Lower leg skin (tissue), 4 donors: ENCODE data around the gene DHPS. TPM values are rescaled to one million over a fixed set of nuclear protein-coding genes. Genes with fewer than 3 reads are reported as not detected.

Experiments used
- DNase-seq, 2 donors: peaks; one replicate each; pipeline ENCODE4 v3.0.0-alpha.2; 2019; ENCODE audit warnings: low spot score in 2 of 2
- H3K4me3 ChIP-seq: fragments of 200-600 bp; sonication (generic); 2 replicates; pipeline ENCODE4 v1.5.1; 2017; ENCODE audit warnings: mild to moderate bottlenecking, low read depth; ENCODE audit not compliant: poor library complexity, severe bottlenecking
- POLR2A ChIP-seq, 2 donors: fragments of 450-650 bp; IDR thresholded peaks; one replicate each; pipeline ENCODE4 v1.6.1; 2016 to 2017; ENCODE audit warnings: antibody characterized with exemption in 2 of 2, mild to moderate bottlenecking in 1 of 2, moderate library complexity in 1 of 2
- WGBS, 2 donors: methylation state at CpG; one replicate each; pipeline ENCODE4 v1.1.5; 2018; 5-methylcytosine and 5-hydroxymethylcytosine counted together
- intact Hi-C: fragments of 100-400 bp; cut with DNase I; formaldehyde crosslinking; loops from one replicate; pipeline ENCODE4 v1.15.0; 2023; ENCODE audit warnings: low total_unique reads
- total RNA-seq, 4 donors: library from RNA; depleted of rRNA; stranded (reverse); fragments of >200 nt; gene quantifications; one replicate each; pipeline ENCODE4 v1.1.0, GENCODE V29; 2016
- TF ChIP-seq, protein P1 (sequence below), 3 donors: fragments of 450-650 bp; IDR thresholded peaks; one replicate each; pipeline ENCODE4 v1.5.1; 2016; ENCODE audit warnings: antibody characterized with exemption in 3 of 3, mild to moderate bottlenecking in 3 of 3, moderate library complexity in 2 of 3

DHPS gene
- total RNA-seq, 4 donors from 2014 or later, result 101 to 218 (median 159) TPM

- intact Hi-C loops, result no loop called here
- no peak overlapping the region for H3K4me3 ChIP-seq
- TF ChIP-seq POLR2A (IDR thresholded peaks at IDR 0.05), result no peak
- WGBS, 2 donors, result 93 to 94% methylated on average over 10 of the region's 10 CpGs
- no peak for DNase-seq
These were observed 6.3 kb downstream of the DHPS start for GRCh38 chr19:12675399-12675798.

GRCh38 chr19:12672744-12673143 is 8.9 kb downstream of the DHPS start:
- TF ChIP-seq, protein P1, sequence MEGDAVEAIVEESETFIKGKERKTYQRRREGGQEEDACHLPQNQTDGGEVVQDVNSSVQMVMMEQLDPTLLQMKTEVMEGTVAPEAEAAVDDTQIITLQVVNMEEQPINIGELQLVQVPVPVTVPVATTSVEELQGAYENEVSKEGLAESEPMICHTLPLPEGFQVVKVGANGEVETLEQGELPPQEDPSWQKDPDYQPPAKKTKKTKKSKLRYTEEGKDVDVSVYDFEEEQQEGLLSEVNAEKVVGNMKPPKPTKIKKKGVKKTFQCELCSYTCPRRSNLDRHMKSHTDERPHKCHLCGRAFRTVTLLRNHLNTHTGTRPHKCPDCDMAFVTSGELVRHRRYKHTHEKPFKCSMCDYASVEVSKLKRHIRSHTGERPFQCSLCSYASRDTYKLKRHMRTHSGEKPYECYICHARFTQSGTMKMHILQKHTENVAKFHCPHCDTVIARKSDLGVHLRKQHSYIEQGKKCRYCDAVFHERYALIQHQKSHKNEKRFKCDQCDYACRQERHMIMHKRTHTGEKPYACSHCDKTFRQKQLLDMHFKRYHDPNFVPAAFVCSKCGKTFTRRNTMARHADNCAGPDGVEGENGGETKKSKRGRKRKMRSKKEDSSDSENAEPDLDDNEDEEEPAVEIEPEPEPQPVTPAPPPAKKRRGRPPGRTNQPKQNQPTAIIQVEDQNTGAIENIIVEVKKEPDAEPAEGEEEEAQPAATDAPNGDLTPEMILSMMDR (IDR thresholded peaks at IDR 0.05), result no peak
- WGBS, 2 donors, result 77 to 80% methylated on average over 6 to 10 of the region's 10 CpGs
- intact Hi-C loops, result no loop called here
- DNase-seq, result no peak
- H3K4me3 ChIP-seq, result no peak overlapping the region

- DNase-seq, result no peak
- intact Hi-C loops, result no loop called here
- H3K4me3 ChIP-seq, result peak overlapping the region; percentile 78
- TF ChIP-seq, protein P1 (IDR thresholded peaks at IDR 0.05), result no peak
- no peak for TF ChIP-seq POLR2A (IDR thresholded peaks at IDR 0.05)
- 33 to 59% methylated on average over 18 to 23 of the region's 26 CpGs for WGBS, 2 donors
These were observed 11.3 kb downstream of the DHPS start for GRCh38 chr19:12670159-12670928.

- peak overlapping the region; percentile 78 for H3K4me3 ChIP-seq
- 0 to 1% methylated on average over 37 to 62 of the region's 64 CpGs for WGBS, 2 donors
- intact Hi-C loops, result no loop called here
- TF ChIP-seq, protein P1 (IDR thresholded peaks at IDR 0.05), result no peak
- TF ChIP-seq POLR2A (IDR thresholded peaks at IDR 0.05), result no peak
- DNase-seq, result peak; percentile 74 to 96
These were observed 12.2 kb downstream of the DHPS start for GRCh38 chr19:12669270-12670158.

DNA sequence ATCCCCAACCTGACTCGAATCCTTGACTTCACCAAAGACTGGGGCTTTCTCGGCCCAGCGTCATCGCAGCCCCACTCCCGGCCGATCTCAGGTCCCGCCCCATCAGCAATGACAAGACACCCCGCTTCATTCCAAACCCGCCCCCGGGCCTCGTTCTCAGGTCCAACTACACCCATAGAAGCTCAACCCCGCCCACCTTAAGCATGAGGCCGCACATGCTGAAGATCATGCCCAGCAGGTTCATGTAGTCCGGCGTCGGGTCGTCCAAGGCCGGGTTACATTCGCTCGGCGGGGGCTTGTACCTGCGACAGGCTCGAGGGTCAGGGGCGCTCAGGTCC is 12.8 kb downstream of the DHPS start:
- H3K4me3 ChIP-seq, result peak overlapping the region; percentile 78
- 1% methylated on average over 15 to 16 of the region's 24 CpGs for WGBS, 2 donors
- intact Hi-C loops, result no loop called here
- TF ChIP-seq, protein P1 (IDR thresholded peaks at IDR 0.05), result no peak
- TF ChIP-seq POLR2A (IDR thresholded peaks at IDR 0.05), result no peak
- peak; percentile 62 to 93 for DNase-seq

GRCh38 chr19:12668346-12668745 is 13.3 kb downstream of the DHPS start:
- H3K4me3 ChIP-seq, result no peak overlapping the region
- no peak for TF ChIP-seq POLR2A (IDR thresholded peaks at IDR 0.05)
- TF ChIP-seq, protein P1 (IDR thresholded peaks at IDR 0.05), result no peak
- 63 to 70% methylated on average over 8 of the region's 8 CpGs for WGBS, 2 donors
- intact Hi-C loops, result no loop called here
- no peak for DNase-seq
